ENCODE results near the gene EIF2AK3.

EIF2AK3 gene

DNA sequence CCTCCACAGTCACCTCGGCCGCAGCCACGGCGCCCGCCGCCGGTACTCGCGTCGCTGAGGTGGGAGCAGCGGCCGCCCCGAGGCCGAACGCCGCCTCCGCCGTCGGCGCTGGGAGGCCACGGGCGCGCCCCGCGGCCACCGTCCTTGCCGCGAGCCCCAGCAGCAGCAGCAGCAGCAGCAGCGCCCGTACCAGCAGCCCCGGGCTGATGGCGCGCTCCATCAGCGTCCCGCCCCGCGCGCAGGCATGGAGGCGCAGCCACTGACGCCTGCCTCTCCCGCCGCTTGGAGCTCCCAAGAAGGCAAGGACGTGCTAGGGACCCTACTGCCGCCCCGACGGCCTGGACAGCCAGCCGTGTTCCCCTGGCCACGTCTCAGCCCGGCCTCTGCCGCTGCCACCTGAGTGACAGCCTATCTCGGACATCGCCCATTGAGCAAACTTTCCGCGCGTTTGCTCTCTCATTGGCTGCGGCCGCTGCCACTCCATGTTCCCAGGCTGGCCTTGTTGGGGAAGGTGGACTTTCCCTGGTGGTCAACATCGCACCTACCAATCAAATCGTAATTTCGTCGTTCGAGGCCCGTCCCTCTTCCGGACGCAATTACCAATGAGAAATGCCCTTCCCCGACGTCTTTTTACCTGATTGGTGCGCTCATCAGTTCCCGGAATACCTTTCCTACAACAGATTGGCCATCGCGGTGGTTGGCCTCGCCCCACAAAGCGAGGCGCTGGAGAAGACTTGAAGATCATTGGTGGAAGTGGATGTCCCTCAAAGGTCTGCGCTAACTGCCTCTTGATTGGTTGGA is at the start of gene EIF2AK3:
Gene EIF2AK3 (minus strand): TSS at position 410 of the 801 bp plus-strand sequence. CDS start 190 bp downstream, at position 220.
- TF ChIP-seq, protein P1, sequence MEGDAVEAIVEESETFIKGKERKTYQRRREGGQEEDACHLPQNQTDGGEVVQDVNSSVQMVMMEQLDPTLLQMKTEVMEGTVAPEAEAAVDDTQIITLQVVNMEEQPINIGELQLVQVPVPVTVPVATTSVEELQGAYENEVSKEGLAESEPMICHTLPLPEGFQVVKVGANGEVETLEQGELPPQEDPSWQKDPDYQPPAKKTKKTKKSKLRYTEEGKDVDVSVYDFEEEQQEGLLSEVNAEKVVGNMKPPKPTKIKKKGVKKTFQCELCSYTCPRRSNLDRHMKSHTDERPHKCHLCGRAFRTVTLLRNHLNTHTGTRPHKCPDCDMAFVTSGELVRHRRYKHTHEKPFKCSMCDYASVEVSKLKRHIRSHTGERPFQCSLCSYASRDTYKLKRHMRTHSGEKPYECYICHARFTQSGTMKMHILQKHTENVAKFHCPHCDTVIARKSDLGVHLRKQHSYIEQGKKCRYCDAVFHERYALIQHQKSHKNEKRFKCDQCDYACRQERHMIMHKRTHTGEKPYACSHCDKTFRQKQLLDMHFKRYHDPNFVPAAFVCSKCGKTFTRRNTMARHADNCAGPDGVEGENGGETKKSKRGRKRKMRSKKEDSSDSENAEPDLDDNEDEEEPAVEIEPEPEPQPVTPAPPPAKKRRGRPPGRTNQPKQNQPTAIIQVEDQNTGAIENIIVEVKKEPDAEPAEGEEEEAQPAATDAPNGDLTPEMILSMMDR (IDR thresholded peaks at IDR 0.05): no peak

DNA sequence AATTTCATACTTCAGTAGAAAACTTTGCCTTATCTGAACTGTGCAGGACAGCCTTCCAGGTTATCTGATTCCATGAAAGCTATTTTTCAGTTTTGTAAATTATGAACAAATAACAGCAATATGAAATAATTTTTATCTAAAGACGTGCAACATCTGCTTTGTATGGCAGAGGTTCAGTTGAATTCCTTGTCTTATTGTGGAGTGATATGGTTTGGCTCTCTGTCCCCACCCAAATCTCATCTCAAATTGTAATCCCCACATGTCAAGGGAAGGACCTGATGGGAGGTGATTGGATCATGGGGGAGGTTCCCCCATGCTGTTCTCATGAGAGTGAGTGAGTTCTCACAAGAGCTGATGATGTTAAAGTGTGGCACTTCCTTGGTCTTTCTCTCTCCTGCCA is 46.1 kb upstream of the EIF2AK3 start:
- TF ChIP-seq, protein P1 (IDR thresholded peaks at IDR 0.05): no peak

DNA sequence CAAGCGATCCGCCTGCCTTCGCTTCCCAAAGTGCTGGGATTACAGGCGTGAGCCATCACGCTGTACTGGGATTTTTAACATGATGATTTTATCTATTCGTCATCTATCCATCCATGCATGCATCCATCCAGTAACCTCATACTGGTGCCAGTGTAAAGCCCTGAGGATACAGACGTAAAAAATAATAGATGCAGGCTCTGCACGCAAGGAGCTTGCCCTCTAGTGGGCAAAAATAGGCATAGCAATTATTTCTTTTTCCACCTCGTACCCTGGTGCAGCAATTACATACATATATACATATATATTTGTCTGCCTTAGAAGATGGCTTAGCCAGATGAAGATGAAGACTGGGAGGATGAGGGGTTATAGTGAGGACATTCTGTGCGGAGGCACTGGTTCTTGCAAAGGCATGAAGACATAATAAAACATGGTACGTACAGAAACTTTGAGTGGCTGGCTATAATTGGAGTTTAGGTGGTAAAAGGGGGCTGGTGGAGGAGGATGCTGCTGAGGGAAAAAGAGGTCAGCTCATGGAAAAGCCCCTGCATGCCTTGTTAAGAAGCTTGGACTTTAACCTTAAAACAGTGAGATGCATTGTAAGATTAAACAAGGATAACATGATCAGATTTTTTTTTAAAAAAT is 44.6 kb upstream of the EIF2AK3 start:
- TF ChIP-seq, protein P1 (IDR thresholded peaks at IDR 0.05): peak; percentile 87

DNA sequence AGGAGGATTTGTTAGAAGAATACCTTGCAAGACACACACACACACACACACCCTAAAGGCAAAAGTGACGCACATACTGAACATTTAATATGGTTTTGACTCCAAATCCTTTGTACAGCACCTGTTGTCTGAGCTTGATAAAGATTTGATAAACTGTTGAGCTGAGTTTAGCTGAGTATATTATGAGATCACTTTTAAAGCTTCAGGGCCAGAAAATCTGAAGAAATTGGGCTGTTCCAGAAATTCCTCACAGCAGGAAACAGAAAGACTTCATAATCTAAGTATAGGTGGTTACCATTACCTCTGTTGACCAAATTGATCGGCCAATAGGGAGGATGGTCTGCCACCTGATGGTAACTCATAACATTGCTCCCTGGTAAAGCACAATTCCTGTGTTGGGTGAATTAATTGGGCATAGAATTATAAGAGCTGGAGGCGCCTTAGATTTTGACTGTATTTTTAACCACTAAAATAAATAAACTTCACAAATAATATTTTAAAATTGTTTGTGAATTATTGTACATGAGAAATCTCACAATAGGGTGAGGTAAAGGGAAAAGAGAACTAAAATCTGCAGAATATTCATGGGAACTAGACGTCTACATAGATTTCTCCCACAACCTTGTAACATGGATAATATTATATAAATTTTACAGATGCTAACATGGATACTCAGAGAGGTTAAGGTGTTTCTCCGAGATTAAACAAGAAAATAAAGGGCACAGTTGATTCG is 42.4 kb upstream of the EIF2AK3 start:
- TF ChIP-seq, protein P1 (IDR thresholded peaks at IDR 0.05): peak; percentile 62

DNA sequence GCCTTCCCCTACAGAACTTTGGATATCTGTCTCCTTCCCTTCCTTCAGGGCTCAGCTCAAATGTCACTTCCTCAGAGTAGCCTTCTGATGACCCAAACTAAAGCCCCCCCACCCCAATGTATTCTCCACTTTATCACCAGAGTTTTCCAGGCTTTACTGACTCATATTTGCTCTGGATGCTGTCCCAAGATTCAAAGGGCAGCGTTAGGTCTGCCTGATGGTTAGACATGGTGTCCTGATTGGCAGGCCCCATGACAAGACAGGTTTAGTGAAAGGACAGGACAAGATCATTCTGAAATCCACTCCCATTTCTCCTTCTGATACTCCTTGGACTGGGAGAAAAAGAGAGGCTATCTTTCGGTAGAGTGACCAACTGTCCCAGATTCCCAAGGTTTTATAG is 41.6 kb upstream of the EIF2AK3 start:
- TF ChIP-seq, protein P1 (IDR thresholded peaks at IDR 0.05): no peak

DNA sequence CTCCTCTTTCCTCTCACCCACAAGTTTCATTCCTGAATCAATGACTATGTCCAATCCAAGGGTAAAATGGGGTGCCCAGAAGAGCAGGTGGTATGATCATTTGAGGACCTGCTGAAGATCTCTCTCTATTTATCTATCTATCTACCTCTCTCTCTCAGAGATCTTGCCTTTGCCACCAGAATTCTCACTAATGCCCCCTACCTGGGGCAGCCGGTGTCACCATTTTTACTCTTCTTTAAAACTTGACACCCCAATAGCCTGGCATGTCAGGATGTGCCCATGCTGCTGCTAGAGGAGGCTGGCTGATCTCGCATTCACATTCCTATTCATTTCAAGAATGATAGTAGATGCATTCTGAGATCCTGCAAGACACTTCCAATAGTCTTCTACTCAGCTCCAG is 40.0 kb upstream of the EIF2AK3 start:
- TF ChIP-seq, protein P1 (IDR thresholded peaks at IDR 0.05): no peak

DNA sequence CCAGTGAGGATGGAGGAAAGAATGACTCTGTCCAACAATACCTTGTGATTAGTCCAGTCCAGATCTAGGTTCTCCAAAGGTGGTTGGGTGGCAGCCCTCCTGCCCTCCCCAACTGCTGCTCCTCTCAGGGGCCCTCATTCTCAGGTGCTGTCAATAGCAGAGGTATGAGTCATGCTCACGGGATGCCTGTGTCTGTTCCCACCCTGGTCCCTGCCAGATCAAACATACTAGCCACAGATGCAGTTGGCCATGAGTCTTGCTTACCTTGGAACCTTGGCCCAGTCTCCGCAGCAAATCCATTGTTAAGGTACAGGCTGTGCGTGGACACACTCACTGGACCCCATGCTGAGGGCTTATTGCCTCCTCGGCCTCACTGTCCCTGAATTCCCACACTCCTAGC is 39.3 kb upstream of the EIF2AK3 start:
- TF ChIP-seq, protein P1 (IDR thresholded peaks at IDR 0.05): no peak
